NCI-H1930 (cell line): ENCODE results near the gene CRYGN.

Source experiments
- DNase-seq, 2 experiments: peaks; one replicate each; lab custom pipeline; 2025; lab: John Stamatoyannopoulos, UW

Gene CRYGN

DNA sequence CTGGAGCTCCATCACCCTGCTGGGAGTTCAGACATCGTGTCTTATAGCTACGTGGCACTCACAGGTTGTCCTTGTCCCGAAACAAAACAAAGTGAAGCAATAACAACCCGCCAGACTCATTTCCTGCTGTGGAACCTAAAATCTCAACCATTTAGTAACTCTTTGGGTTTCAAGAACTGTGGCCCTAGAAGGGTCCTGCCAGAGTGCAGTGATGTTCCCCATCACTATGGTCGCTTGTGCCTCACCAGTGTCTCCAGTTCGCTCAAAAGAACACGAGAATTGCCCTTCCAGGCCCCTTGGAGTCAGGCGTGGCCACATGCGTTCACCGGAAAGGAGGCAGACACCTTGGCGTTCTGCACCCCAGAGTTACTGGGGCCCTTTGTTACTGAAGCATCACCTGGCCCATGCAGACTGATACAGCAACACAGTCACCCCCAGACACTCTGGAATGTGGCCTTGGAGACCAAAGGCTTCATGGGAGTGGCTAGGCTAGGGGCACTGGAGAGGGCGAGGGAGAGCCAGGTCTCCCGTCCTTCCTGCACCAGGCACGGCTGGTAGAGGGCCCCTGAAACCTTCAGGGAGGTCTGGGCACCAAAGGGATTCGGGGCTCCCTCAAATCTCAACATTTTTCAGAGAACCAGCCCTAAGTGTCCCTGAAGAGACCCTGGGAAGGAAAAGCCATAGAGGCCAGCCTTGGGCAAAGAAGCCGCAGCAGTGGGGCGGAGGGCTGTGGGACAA lies 908 bp downstream of the CRYGN start:
- DNase-seq: no peak

- no peak for DNase-seq
Measured at GRCh38 chr7:151437866-151438516, 1.9 kb downstream of the CRYGN start.

DNA sequence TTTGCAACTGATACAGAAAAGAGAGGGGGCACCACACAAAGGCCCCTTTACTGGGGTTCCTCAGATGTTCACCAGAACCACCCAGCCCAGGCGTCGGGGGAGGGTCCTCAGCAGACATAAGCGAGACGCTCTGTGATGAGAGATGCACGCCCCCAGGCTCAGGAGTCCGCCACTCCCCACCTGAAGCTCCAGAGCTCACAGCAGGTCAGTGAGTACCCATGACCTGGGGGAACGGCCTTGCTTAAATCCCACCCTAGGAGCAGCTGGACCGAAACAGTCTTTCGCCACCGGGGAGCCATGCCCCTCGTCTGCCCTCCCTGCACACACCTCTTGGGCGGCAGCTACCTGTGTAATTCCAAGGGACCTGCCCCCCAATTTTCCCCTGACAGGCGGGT lies 2.8 kb downstream of the CRYGN start:
- DNase-seq: no peak

- DNase-seq: no peak
Measured at GRCh38 chr7:151436446-151437158, 3.3 kb downstream of the CRYGN start.

GRCh38 chr7:151435971-151436370 lies 4.0 kb downstream of the CRYGN start:
- DNase-seq: no peak

DNA sequence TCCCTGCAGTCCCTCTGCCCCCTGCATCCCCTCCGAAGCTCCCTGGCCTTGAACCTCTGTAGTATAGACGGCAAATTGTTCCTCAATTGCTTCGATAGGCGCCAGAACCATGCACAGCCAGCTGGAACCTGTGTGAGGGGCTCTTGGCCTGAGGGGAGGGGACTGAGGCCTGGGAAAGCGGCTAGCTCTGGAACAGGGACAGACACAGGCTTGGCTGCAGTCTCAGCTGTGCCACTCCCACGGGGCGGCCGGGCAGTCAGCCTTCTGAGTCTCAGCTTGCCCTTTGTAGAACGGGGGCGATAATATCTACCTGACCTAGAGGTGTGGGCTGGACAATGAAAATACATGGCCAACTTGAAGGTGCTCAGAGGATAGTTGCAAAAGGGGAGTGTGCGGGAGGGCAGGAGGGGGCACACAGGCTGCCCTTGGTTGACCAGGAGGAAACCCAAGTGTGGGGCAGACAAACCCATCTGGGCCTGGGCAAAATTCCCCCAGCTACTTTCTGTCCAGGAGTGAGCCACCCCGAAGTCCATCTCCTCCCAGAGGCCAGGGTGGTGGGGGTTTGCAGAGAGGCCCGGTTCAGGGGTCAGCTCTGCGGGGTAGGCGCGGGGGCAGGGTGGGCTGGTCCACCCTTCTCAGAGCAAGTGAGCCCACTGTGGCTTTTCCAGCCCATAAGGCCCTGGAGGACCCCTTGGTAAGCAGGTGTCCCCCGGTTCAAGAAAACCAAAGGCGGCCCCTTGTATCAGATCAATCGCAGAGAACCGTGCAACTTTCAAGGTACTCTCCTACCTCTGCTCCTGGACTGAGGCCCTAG lies 4.6 kb downstream of the CRYGN start:
- no peak for DNase-seq

DNA sequence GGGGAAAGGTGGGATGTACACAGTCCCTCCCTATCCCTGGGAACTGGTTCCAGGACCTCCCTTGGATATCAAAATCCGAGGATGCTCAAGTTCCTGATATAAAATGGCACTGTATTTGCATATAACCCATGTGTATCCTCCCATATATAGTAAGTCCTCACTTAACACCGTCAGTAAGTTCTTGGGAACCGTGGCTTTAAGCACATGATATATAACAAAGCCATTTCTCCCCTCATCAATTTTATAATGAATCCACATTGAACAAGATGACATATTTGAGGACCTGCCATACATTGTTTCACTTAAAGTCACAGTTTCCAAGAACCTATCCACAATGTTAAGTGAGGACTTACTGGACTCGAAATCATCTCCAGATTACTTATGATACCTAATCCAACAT lies 5.4 kb downstream of the CRYGN start:
- no peak for DNase-seq

DNA sequence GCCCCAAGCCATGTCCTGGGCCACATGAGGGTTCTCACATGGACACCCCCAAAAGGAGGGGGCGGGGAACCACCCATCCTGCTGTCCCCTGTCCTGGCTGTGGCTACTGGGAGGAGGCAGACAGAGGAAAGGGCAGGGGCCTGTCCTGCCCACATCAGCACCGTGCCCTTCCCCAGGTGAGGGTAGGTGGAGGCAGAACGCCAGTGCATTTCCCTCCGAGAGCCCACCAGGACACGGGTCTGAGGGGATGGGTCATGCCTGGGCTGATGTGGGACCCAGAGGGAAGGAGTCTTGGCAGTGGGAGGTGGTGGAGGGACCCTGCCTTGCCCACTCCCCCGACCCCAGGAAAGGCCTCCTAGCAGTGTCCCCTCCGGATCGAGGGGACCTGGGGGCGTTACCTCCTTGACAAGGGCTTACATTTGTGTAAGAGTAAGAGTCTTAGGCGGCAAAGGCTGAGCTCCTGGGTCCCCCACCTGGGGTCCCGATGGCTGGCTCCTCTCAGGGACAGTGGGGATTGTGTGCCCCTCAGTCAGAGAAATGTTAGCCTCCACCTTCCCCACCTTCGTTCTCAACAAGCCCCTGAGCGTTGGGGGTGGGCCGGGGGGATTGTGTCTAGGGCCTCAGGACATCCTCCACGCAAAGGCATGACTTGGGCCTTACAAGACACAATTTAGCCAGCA lies 6.1 kb downstream of the CRYGN start:
- DNase-seq: no peak

DNA sequence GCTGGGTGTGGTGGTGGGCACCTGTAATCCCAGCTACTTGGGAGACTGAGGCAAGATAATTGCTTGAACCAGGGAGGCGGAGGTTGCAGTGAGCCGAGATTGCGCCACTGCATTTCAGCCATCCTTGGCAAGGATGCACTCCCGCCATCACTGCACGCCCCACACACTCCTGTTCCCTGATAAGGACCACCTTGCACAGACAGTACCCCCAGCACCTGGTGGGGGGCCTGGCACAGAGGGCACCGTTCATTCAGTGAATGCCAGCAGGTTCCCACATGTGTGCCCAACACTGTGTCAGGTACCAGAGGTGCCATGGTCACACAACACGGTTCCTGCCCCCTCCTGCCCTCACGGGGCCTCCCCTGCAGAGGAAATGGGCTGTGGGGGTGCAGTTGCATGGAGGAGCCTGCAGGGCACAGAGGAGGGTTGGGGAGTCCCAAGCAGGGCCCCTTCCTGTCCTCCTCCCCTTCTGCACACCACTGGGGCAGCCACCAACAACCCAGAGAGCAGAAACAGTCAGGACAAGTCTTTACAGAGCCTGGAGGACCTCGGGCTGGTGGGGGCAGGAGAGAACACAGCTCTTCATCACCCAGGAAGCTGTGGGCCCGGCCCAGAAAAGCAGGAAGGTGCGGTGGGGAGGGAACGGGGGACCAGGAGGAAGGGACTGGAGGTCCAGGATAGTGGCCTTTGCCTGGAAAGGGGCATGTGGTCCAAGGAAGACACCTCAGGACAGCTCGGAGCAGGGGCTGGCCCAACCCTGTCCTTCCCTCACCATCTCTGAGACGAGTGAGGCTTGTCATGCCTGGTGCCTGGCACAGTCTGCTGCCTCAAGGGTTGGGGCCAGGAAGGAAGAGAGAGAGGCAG lies 7.1 kb downstream of the CRYGN start:
- no peak for DNase-seq

DNA sequence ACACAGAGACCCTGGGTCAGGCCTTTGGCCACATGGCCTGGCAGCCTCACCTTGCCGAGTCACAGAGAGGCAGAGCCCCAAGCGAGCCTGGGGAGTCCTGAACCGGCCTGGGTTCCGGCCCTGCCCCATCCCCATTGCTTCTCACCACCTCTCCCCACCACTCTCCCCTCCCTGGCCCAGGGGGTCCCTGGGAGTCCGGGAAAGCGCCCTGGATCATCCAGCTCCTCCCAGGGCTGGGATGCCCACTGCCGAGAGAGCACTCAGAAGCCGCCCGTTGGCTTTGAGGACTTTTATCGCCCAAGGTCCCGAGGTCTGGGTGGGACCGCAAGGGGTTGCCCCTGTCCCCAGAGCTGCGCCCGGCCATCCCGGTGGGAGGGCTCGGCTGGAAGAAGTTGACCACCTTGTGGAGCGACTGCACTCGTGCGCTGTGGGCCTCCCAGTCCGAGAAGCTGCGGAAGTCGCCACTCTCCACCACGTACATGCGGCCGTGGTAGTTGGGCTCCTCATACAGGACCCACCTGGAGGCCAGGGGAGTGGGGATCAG lies 8.1 kb downstream of the CRYGN start:
- DNase-seq: no peak

DNA sequence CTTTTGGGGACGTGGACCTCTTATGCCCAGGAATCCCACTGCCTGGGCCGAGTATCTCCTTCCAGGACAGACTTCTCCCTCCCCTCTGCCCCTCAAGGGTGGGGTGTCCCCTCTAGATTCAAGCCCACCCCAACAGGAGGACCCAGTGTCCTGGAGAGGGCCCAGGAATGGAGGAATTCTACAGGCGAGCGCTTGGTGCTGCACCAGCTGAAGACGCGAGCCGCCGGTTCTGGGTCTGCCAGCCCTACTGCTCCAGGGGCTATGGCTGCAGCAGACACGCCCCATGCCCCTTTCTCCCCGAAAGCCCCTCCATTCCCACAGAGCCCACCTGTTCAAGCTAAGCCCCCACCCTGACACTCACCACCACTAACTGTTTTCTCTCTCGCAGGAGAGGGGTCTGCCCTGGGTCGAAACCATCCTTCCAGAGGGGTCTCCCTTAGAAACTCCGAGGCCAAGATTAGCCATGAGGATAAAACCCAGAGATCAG lies 8.6 kb downstream of the CRYGN start:
- no peak for DNase-seq

DNA sequence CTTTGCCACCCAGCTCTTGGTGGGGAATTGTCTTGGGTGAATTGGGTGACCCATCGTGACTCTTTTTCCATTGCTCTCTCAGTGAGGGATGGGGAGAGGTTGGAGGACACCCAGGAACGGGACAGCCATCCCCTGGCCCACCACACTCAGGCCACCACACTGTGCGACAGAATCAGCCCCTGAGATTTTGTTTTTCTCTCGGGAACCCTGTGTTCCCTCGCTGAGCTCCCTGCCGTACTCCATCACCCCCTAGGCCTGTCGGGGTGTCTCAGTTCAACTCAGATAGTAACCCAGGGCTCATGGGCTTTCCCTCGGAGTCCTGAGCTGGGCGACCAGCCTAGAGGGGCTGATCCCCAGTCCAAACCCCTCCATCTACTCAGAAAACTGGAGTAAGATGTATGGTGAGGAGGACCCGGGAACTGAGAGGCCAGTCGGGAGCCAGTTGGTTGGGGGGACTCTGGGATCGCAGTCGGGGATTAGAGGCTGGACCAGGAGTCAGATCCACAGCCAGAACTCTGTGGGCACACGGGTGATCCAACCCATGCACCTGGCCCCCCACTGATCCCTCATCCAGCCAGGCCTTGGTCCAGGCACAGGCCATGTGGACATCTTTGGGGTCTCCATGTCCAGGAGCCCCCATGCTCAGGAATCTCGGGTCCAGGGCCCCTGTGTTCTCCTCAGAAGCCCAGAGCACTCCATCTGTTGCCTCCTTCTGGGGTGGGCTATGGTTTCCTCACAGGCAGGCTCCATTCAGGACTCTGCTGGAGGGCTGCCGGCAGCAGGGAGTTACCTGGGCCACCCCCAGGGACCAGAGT lies 9.3 kb downstream of the CRYGN start:
- DNase-seq: no peak

- no peak for DNase-seq
Measured at GRCh38 chr7:151429560-151430331, 10.2 kb downstream of the CRYGN start.

DNA sequence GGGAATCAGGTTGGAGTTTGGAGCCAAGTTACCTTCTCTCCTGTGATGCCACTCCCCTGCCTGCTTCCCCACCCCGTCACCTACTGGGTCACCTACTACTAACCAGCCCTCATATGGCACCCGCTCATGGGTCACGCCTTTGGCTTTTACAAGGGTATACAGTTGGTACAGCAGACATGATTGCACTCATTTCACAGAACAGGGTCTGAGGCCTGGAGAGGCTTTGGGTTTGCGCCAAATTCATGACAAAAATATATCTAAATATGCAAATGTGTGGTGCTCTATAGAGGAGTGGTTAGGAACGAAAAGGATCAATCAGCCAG lies 10.7 kb downstream of the CRYGN start:
- DNase-seq: no peak

DNA sequence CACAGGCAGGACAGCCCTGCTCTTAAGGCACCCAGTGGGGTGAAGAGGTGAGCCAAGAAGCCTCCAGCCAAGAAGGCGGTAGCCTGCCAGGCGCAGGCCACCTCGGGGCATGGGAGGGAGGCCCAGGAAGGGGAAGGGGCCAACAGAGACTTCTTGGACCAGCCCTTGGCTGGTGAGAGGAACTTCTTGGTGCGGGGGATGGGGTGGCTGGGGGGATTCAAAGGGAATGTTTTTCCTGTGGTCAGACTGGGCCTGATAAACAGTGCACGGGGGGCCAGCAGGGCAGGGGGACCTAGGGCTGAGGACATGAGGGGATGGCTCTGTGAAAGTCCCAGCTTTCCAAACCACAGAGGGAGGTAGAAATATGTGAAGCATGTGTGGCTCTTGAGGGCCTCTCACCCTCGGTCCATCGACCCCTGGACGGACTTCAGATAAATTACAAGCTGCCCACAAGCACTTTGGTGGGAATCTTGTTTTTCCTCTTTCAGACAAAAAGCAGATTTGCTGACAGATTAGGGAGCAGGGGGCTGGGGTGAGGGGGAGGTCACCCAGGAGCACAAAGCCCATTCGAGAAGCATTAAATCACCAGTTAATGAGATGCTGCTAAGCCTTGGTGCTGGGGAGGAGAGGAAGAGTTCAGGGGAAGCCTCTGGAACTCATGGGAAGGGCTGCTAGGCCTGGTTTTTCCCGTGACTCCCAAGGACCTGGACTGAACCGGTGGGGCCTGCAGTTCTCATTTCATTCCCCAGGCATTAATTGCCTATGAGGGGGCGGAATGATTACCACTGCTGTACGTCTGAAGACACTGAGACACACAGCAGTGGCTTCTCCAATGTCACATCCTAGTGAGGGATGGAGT lies 11.3 kb downstream of the CRYGN start:
- DNase-seq: no peak

GRCh38 chr7:151427705-151428377 lies 12.1 kb downstream of the CRYGN start:
- no peak for DNase-seq
